ENCODE data around the gene NFE2L3.
"Not testable (repeated sequence)": the region's sequence is repeated elsewhere in the genome, so short reads cannot be mapped to it uniquely, and the experiment has no call there.

NFE2L3 gene

DNA sequence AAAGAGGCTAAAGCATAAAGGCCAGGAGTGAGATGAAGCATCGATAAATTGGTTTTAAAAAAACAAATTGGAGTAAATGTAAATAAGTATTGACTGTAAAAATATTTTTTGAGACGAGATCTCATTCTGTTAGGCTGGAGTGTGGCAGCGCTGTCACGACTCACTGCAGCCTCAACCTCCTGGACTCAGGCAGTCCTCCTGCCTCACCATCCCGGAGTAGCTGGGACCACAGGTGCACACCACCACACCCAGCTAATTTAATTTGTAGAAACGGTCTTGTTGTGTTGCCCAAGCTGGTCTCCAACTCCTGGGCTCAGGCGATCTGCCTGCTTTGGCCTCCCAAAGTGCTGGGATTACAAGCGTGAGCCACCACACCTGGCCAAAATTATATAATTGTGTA lies 30.7 kb downstream of the NFE2L3 start:
- DNase-seq (ENCODE audit: low read depth), result no peak
- TF ChIP-seq, protein P1, sequence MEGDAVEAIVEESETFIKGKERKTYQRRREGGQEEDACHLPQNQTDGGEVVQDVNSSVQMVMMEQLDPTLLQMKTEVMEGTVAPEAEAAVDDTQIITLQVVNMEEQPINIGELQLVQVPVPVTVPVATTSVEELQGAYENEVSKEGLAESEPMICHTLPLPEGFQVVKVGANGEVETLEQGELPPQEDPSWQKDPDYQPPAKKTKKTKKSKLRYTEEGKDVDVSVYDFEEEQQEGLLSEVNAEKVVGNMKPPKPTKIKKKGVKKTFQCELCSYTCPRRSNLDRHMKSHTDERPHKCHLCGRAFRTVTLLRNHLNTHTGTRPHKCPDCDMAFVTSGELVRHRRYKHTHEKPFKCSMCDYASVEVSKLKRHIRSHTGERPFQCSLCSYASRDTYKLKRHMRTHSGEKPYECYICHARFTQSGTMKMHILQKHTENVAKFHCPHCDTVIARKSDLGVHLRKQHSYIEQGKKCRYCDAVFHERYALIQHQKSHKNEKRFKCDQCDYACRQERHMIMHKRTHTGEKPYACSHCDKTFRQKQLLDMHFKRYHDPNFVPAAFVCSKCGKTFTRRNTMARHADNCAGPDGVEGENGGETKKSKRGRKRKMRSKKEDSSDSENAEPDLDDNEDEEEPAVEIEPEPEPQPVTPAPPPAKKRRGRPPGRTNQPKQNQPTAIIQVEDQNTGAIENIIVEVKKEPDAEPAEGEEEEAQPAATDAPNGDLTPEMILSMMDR (IDR thresholded peaks at IDR 0.05; ENCODE audit: insufficient read depth, low read depth, low read length, missing control alignments), result no peak
- no peak overlapping the region for H3K4me3 ChIP-seq (ENCODE audit: low read depth, low read length)

DNA sequence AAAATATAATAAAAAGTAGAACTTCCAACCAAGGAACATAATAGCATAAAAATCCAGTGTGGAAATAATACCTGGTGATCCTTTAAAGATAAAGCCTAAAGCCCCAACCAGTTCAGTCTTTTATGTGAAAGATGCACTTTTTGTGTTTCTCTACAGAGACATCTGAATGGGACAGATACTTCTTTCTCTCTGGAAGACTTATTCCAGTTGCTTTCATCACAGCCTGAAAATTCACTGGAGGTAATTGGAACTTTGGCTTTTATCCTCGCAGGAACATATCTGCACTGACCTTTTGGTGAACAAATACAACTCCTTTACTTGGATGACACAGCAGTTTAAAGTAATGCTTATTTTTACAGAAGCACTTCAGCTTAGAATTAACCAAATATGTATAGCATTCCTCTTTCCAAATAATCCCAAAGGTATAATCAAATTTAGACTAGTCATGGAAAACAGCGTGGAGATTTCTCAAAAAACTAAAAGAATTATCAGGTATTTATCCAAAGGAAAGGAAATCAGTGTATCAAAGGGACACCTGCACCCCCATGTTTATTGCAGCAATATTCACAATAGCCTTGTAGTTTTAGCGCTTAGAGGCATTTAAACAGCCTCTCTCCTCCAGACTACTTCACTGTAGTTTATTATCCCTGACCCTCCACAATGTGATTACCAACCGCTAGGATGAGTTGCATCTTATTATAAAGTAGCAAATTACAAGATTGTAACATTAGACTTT lies 31.7 kb downstream of the NFE2L3 start:
- H3K4me3 ChIP-seq (ENCODE audit: low read depth, low read length), result no peak overlapping the region
- TF ChIP-seq, protein P1 (IDR thresholded peaks at IDR 0.05; ENCODE audit: insufficient read depth, low read depth, low read length, missing control alignments), result no peak
- no peak for DNase-seq (ENCODE audit: low read depth)

DNA sequence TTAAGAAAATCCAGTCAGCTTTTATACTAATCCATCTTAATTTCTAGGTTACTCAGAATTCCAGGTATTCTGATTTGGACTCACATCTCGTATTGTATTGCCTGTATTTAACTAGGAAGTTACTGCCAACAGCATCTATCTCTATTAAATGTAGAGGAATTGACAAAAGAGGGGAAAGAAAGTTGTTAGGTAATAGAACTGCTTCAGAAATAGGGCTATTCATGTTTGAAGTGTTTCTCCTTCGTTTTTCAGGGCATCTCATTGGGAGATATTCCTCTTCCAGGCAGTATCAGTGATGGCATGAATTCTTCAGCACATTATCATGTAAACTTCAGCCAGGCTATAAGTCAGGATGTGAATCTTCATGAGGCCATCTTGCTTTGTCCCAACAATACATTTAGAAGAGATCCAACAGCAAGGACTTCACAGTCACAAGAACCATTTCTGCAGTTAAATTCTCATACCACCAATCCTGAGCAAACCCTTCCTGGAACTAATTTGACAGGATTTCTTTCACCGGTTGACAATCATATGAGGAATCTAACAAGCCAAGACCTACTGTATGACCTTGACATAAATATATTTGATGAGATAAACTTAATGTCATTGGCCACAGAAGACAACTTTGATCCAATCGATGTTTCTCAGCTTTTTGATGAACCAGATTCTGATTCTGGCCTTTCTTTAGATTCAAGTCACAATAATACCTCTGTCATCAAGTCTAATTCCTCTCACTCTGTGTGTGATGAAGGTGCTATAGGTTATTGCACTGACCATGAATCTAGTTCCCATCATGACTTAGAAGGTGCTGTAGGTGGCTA lies 32.5 kb downstream of the NFE2L3 start:
- H3K4me3 ChIP-seq (ENCODE audit: low read depth, low read length); DNase-seq (ENCODE audit: low read depth): not testable (repeated sequence)

DNA sequence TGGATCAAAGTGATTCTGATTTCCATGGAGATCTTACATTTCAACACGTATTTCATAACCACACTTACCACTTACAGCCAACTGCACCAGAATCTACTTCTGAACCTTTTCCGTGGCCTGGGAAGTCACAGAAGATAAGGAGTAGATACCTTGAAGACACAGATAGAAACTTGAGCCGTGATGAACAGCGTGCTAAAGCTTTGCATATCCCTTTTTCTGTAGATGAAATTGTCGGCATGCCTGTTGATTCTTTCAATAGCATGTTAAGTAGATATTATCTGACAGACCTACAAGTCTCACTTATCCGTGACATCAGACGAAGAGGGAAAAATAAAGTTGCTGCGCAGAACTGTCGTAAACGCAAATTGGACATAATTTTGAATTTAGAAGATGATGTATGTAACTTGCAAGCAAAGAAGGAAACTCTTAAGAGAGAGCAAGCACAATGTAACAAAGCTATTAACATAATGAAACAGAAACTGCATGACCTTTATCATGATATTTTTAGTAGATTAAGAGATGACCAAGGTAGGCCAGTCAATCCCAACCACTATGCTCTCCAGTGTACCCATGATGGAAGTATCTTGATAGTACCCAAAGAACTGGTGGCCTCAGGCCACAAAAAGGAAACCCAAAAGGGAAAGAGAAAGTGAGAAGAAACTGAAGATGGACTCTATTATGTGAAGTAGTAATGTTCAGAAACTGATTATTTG lies 33.3 kb downstream of the NFE2L3 start:
- no peak for DNase-seq (ENCODE audit: low read depth)
- TF ChIP-seq, protein P1 (IDR thresholded peaks at IDR 0.05; ENCODE audit: insufficient read depth, low read depth, low read length, missing control alignments), result no peak
- no peak overlapping the region for H3K4me3 ChIP-seq (ENCODE audit: low read depth, low read length)

DNA sequence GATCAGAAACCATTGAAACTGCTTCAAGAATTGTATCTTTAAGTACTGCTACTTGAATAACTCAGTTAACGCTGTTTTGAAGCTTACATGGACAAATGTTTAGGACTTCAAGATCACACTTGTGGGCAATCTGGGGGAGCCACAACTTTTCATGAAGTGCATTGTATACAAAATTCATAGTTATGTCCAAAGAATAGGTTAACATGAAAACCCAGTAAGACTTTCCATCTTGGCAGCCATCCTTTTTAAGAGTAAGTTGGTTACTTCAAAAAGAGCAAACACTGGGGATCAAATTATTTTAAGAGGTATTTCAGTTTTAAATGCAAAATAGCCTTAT lies 33.8 kb downstream of the NFE2L3 start:
- no peak overlapping the region for H3K4me3 ChIP-seq (ENCODE audit: low read depth, low read length)
- peak; percentile 49 for DNase-seq (ENCODE audit: low read depth)
- TF ChIP-seq, protein P1 (IDR thresholded peaks at IDR 0.05; ENCODE audit: insufficient read depth, low read depth, low read length, missing control alignments), result no peak

DNA sequence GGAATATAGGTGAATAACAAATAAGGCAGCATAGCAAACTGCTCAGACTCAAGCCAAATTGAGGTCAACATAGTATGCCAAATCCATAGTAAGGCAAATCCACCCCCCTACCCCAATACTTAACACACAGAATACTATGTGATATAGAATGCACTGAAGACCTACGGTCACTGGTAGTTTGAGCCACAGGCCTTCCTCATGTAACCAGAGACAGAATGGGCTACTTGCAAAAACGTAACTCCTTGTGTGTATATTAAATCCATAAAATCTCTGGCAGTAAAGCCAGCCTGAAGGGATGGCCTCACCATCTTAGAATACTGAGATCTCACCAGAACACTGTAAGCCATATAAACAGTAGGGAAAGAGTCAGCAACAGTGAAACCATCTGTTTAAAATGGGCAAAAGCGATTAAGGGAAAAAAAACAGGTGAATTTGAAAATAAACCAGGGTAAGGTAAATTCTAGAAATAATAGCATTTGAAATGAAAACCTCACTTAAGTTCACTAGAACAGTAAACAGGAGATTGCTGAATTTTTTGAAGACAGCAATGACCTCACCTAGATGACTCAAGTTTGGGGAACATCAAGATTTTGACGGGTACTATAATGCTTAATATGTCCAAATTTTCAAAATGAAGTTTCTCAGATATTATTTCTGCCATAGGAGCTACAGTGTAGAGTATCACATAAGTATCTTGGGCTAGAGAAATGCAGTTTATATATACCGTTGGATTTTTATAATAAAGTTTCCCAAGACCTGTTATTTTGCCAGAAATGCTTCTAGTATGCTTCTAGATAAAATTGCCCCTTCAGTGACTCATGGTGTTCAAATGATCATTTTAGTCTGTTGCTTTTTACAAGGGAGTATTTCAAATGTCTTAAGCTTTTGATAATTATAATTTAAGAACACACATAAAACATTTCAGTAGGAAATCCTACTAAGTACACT lies 34.6 kb downstream of the NFE2L3 start:
- no peak for DNase-seq (ENCODE audit: low read depth)
- TF ChIP-seq, protein P1 (IDR thresholded peaks at IDR 0.05; ENCODE audit: insufficient read depth, low read depth, low read length, missing control alignments), result no peak

More for the DNA sequence above, 34.6 kb downstream of the NFE2L3 start:
- no peak overlapping the region for H3K4me3 ChIP-seq (ENCODE audit: low read depth, low read length)

Measured in GM12865 (cell line).